GM18907 (cell line): Measurements from ENCODE around the gene MUS81.
"Not testable (repeated sequence)": the region's sequence is repeated elsewhere in the genome, so short reads cannot be mapped to it uniquely, and the experiment has no call there.

Experiments used
- ATAC-seq: cut with Tn5 transposase; IDR thresholded peaks from one replicate; pipeline ENCODE4 v1.9.1; 2021; ENCODE audit warnings: mild to moderate bottlenecking, moderate library complexity; ENCODE audit not compliant: unreplicated experiment

MUS81 gene

DNA sequence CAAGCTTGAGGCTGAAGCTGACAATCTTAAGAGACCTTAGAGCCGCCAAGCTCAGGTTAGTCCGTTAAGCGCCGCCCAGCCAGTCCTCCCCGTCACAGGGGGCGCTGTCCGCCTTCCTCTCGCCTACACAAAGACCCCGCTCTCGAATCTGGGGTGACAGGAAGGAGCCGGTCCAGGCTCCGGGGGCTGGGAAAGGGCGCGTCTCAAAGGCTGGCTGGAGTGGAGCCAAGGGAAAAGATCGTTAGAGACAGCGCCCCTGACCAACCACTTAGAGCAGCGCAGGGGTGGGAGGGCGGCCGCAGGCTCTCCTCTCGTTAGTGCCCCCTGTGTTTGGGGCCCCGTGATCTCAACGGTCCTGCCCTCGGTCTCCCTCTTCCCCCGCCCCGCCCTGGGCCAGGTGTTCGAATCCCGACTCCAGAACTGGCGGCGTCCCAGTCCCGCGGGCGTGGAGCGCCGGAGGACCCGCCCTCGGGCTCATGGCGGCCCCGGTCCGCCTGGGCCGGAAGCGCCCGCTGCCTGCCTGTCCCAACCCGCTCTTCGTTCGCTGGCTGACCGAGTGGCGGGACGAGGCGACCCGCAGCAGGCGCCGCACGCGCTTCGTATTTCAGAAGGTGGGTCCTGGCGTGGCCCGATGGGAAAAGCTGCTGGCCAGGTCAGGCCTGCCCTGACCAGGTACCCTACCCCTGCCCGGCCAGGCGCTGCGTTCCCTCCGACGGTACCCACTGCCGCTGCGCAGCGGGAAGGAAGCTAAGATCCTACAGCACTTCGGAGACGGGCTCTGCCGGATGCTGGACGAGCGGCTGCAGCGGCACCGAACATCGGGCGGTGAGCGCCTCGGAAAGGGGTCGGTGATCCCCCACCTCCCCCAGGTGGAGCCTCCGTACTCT is at the start of gene MUS81:
Gene MUS81 (plus strand): TSS at position 156 of the 887 bp plus-strand sequence. CDS start 321 bp downstream, at position 477.
- ATAC-seq: peak; percentile 34

- ATAC-seq: no peak
Observed at GRCh38 chr11:65811764-65812475, 48.3 kb upstream of the MUS81 start.

DNA sequence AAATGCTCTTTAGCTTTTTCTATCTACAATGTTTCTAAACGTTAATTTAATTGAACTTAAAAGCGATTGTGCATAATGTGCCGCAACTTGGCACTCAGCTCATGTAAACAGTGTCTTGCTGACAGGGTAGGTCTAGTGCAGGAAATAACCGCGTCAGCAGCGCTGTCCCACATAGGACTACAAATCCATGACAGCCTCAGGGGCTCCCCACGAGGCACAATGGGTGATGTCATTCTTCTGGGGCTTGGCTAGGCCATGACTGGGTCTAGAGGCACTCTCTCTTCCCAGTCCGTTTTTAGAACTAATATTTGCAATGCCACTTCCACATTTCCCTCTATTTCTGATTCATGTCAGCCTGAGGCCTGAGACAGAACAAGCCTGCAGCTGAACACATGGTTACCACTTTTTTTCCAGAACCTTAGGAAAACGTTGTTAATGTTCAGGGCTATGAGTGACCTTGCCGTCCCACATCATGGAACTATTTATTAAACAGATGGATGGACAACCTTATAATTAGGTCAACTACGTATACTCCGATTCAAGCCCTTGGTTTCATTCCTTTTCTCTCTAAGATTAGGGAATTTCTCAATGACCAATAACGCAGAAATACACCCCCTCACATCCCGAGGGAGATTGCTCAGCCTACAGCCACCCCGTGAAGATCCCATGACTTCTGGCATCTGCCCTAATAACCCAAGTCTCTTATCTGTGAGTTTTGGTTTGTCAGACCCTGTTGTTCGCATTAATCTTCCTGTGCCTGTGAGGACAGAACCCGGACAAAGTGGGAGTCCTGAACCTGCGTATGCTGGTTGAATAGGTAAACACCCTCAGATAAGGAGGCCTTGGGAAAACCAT is 45.9 kb upstream of the MUS81 start:
- ATAC-seq: no peak

DNA sequence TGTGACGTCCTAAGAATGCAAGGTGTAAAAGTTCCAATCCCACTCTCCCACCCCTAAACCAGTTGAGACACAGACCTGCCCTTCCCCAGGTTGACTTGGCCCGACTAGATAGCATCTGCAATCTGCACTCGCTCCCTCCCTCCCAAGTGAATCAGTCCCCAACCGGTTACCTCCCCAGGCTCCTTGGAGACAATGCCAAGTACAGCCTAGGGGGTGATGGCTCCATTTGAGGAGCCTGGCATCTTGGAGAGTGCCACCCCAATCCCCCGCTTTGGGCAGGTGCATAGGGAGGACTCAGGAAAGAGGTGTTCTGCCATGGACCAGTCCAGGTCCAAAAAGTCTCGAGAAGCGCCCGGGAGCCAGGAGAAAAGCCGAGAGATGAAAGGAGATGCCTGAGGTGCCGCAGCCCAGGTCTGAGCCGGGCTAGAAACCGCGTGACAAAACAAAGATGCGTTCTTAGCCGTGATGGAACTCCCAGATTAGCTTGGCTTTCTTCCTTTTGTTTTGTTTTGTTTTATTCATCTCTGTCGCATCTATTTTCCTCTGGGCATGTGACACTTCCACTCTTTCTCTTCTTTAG is 45.2 kb upstream of the MUS81 start:
- ATAC-seq: no peak

- ATAC-seq: no peak
Observed at GRCh38 chr11:65816696-65817095, 43.5 kb upstream of the MUS81 start.

- no peak for ATAC-seq
Observed at GRCh38 chr11:65817312-65817834, 42.9 kb upstream of the MUS81 start.

- ATAC-seq: peak; percentile 86
Observed at GRCh38 chr11:65817835-65818680, 42.2 kb upstream of the MUS81 start.

DNA sequence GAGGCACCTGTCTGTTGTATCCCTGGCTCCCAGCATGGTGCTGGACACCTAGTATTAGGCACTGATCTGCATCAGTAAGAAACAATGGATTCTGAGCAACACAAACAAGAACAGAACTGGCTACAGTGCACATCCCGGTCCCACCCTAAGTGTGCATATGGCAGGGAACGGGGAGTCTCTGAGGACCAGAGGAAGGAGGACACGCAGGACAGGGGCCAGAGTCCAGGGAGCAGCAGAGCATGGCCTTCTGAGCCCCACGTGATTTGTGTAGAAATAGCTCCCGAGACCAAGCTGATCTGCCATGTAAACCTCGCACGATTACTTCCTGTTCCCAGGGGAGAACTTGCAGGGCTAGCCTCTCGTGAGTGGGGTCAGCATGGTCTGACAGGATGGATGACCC is 39.1 kb upstream of the MUS81 start:
- no peak for ATAC-seq

- no peak for ATAC-seq
Observed at GRCh38 chr11:65822776-65823528, 37.3 kb upstream of the MUS81 start.

DNA sequence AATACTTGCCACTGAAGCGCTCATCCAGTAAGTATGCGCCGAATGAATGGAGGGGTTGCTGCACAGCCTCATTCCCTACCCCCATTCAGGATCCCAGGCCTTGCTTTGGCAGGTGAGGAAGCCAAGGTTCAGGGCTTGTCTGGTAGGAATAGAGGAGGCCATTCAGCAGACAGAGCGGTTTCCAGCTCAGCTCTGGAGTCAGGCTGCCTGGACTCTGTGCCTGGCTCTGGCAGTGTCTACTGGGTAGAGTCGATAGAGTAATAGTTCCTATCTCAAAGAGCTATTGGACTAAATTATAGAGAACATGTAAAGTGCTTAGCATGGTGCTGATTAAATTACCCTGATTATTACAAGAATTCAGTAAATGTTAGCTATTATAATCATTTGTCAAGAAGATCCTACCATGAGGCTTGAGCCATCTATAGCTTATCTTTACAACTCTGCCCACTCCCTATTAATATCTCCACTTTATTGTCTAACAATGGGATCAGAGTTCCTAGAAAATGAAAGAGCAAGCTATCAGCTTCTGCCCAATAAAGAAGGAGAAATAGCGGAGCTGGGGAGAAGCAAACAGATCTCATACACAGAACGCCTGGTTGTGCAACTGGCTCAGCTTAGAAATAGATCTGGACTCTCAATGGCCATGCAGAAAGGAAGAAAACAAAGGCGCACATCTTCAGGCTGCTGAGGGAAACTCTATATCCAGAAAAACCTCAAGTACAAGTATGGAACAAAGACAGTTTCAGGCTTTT is 33.1 kb upstream of the MUS81 start:
- ATAC-seq: no peak

GRCh38 chr11:65829459-65829858 is 30.8 kb upstream of the MUS81 start:
- no peak for ATAC-seq

- ATAC-seq: not testable (repeated sequence)
Observed at GRCh38 chr11:65832231-65832630, 28.0 kb upstream of the MUS81 start.

DNA sequence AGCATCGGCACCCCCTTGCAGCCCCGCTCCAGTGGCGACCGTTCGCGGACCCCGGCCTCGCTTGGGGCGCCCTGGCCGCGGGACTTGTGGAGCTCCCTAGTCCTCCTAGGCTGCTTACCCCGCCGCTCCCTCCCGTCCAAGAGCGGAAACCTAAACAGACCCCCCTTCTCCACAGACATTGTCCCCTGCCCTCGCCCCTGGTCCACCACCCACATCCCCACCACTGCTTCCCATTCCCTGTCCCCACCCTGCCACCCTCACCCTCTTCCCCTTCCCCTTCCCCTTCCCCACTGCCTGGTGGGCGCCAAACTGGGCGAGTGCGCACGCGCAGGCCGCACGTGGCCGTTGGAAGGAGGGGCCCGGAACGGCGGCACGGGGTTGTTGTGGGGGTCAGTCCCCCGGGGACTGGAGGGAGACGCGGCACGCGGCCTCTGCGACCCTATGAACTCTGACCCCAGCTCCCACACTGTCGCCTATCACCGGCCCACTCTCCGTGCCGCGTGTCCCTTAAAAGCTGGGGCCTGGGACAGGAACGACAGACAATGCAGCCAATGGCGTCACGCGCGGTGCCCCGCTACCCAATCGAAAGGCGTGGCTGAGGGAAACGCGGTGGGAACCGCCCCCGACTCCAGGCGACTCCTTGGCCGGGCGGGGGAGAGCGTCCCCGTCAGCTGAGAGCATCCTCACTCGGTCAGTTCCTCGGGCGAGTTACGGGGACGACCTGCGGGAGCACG is 26.8 kb upstream of the MUS81 start, which contains the start of gene SNX32:
Gene SNX32 (plus strand): TSS at position 667 of the 734 bp plus-strand sequence. CDS start 103 bp downstream, outside the sequence.
- peak; percentile 93 for ATAC-seq

GRCh38 chr11:65834202-65834601 is 26.0 kb upstream of the MUS81 start:
- ATAC-seq: no peak

DNA sequence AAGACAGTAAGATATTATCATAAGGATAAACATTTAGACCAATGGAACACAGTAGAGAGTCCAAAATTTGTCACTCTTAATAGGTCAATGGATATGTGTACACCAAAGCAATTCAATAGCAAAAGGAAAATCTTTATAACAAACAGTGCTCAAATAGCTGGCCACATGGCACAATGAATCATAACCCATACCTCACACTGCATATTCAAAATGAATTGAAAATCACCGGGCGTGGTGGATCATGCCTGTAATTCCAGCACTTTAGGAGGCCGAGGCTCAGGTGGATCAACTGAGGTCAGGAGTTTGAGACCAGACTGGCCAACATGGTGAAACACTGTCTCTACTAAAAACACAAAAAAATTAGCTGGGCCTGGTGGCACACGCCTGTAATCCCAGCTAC is 18.1 kb upstream of the MUS81 start:
- no peak for ATAC-seq

DNA sequence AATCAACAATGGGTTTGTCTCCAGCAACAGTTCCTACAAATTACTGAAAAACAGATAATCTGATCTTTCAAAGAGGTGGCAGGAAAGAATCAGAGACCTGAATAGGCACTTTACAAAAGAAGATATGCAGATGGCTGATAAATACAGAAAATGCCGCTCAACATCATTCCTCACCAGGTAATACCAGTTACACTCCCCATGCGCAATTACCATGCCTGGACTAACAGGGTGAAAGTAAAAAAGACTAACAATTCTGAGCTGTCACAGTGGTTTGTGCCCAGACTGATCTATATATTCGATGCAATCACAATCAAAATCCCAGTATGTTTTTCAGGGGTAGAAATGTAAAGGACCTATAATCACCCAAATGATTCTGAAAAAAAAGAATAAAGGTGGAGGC is 16.4 kb upstream of the MUS81 start:
- ATAC-seq: no peak

- no peak for ATAC-seq
Observed at GRCh38 chr11:65844231-65844872, 15.9 kb upstream of the MUS81 start.
